H1 (cell line): ENCODE data around the gene SLC24A5. TPM values are rescaled to one million over a fixed set of nuclear protein-coding genes. Genes with fewer than 3 reads are reported as not detected.

Experiments
- CTCF ChIA-PET: fragments of 300-600 bp; sonication (Branson Sonifier 250); formaldehyde crosslinking; loops from one replicate; lab custom pipeline; 2021; ENCODE audit not compliant: partially characterized antibody; lab: Charles Lee
- POLR2A ChIA-PET: fragments of 300-600 bp; sonication (Branson Sonifier 250); formaldehyde crosslinking; loops from one replicate; lab custom pipeline; 2021; ENCODE audit warnings: inconsistent platforms; ENCODE audit not compliant: partially characterized antibody; lab: Charles Lee
- DNase-seq, 2 experiments: peaks; one replicate each; pipeline versions ENCODE4 v3.0.0 to v3.0.0-alpha.2; 2010 to 2022; ENCODE audit warnings: low spot score in 2 of 2, low read depth in 1 of 2, mixed read lengths in 1 of 2
- FAIRE-seq: peaks from 2 replicates; lab custom pipeline; 2011; peaks lifted over from hg19 to GRCh38; lab: Jason Lieb, UNC
- H2AFZ ChIP-seq: 2 replicates; pipeline ENCODE4 v1.8.1; 2012; ENCODE audit warnings: low read length, inconsistent platforms
- H2AK5ac ChIP-seq: 2 replicates; pipeline ENCODE4 v1.6.1; 2013; ENCODE audit warnings: low read depth, low read length
- H2BK120ac ChIP-seq: replicated peaks from 2 replicates; pipeline ENCODE3; 2013; ENCODE audit warnings: low read depth, low read length, inconsistent platforms
- H2BK12ac ChIP-seq: 2 replicates; pipeline ENCODE4 v1.6.1; 2013; ENCODE audit warnings: low read depth, low read length
- H2BK15ac ChIP-seq: 2 replicates; pipeline ENCODE4 v1.6.1; 2013; ENCODE audit warnings: low read length
- H2BK20ac ChIP-seq: 2 replicates; pipeline ENCODE4 v1.6.1; 2013; ENCODE audit warnings: low read length
- H2BK5ac ChIP-seq: 2 replicates; pipeline ENCODE4 v1.6.1; 2013; ENCODE audit warnings: low read depth, low read length
- H3K14ac ChIP-seq: 2 replicates; pipeline ENCODE4 v1.6.1; 2013; ENCODE audit warnings: inconsistent platforms; ENCODE audit not compliant: insufficient read length
- H3K18ac ChIP-seq: 2 replicates; pipeline ENCODE4 v1.6.1; 2013; ENCODE audit warnings: low read length; ENCODE audit errors: extremely low read depth
- H3K23ac ChIP-seq: 2 replicates; pipeline ENCODE4 v1.6.1; 2013; ENCODE audit warnings: inconsistent platforms; ENCODE audit not compliant: insufficient read length
- H3K23me2 ChIP-seq: 2 replicates; pipeline ENCODE4 v1.6.1; 2013; ENCODE audit warnings: low read depth, low read length
- H3K27ac ChIP-seq: 2 replicates; pipeline ENCODE4 v1.6.1; 2011; ENCODE audit warnings: low read depth, low read length, inconsistent platforms
- H3K27me3 ChIP-seq, 4 experiments: replicated peaks in 1 of 4; 1 replicate in 1 of 4; 2 replicates in 3 of 4; pipeline versions ENCODE4 v1.6.1 to v1.8.1; 2011 to 2013; ENCODE audit warnings: low read length in 3 of 4, mild to moderate bottlenecking in 3 of 4, inconsistent platforms in 2 of 4, mixed read lengths in 2 of 4, moderate library complexity in 1 of 4; ENCODE audit not compliant: control insufficient read depth in 3 of 4, insufficient read depth in 3 of 4; ENCODE audit errors: extremely low read depth in 1 of 4
- H3K36me3 ChIP-seq, 4 experiments: 2 replicates each; pipeline versions ENCODE4 v1.6.1 to v1.8.1; 2011 to 2013; ENCODE audit warnings: mild to moderate bottlenecking in 4 of 4, low read length in 3 of 4, moderate library complexity in 2 of 4, control low read depth in 1 of 4, inconsistent platforms in 1 of 4; ENCODE audit not compliant: insufficient read depth in 4 of 4, control insufficient read depth in 2 of 4
- H3K4ac ChIP-seq: replicated peaks from 2 replicates; pipeline ENCODE3; 2013; ENCODE audit warnings: low read length, low read depth, mixed read lengths, inconsistent platforms; ENCODE audit not compliant: insufficient read length
- H3K4me1 ChIP-seq, 4 experiments: replicated peaks in 1 of 4; 1 replicate in 1 of 4; 2 replicates in 3 of 4; pipeline versions ENCODE4 v1.6.1 to v1.8.1; 2011 to 2013; ENCODE audit warnings: low read length in 3 of 4, inconsistent platforms in 2 of 4, mixed read lengths in 1 of 4; ENCODE audit not compliant: insufficient read depth in 4 of 4, control insufficient read depth in 3 of 4
- H3K4me2 ChIP-seq, 2 experiments: 2 replicates each; pipeline versions ENCODE4 v1.6.1 to v1.8.1; 2011 to 2013; ENCODE audit warnings: low read depth in 2 of 2, low read length in 2 of 2, control low read depth in 1 of 2, inconsistent platforms in 1 of 2, mild to moderate bottlenecking in 1 of 2; ENCODE audit not compliant: insufficient read depth in 1 of 2
- H3K4me3 ChIP-seq, 4 experiments: fragments of 200-600, 300-600 bp in 1 of 4; sonication (generic), shearing (Covaris generic), sonication (Bioruptor Twin) in 1 of 4; 2 replicates each; pipeline versions ENCODE4 v1.5.1 to v1.8.1; 2011 to 2016; ENCODE audit warnings: low read length in 4 of 4, low read depth in 3 of 4, control low read depth in 2 of 4, inconsistent platforms in 2 of 4, mild to moderate bottlenecking in 2 of 4, mixed read lengths in 1 of 4, moderate library complexity in 1 of 4; ENCODE audit not compliant: insufficient read depth in 2 of 4; ENCODE audit errors: extremely low read depth in 1 of 4
- H3K56ac ChIP-seq: replicated peaks from 2 replicates; pipeline ENCODE3; 2013; ENCODE audit warnings: low read depth, mild to moderate bottlenecking, mixed read lengths, low read length, inconsistent platforms; ENCODE audit not compliant: insufficient read length
- H3K79me1 ChIP-seq: 2 replicates; pipeline ENCODE4 v1.6.1; 2013; ENCODE audit warnings: low read depth, low read length, control low read depth
- H3K79me2 ChIP-seq, 2 experiments: 2 replicates each; pipeline versions ENCODE4 v1.6.1 to v1.8.1; 2012 to 2013; ENCODE audit warnings: low read length in 2 of 2, mild to moderate bottlenecking in 2 of 2, inconsistent platforms in 1 of 2; ENCODE audit not compliant: insufficient read depth in 2 of 2, control insufficient read depth in 1 of 2
- H3K9ac ChIP-seq, 4 experiments: replicated peaks in 1 of 4; 1 replicate in 1 of 4; 2 replicates in 3 of 4; pipeline versions ENCODE4 v1.6.1 to v1.8.1; 2011 to 2013; ENCODE audit warnings: low read depth in 3 of 4, low read length in 3 of 4, control low read depth in 2 of 4, mild to moderate bottlenecking in 2 of 4, moderate library complexity in 2 of 4, inconsistent platforms in 1 of 4; ENCODE audit errors: extremely low read depth in 1 of 4
- H3K9me3 ChIP-seq, 2 experiments: 2 replicates each; pipeline versions ENCODE4 v1.6.1 to v1.8.1; 2012 to 2013; ENCODE audit warnings: mild to moderate bottlenecking in 2 of 2, moderate library complexity in 2 of 2, control low read depth in 1 of 2, inconsistent platforms in 1 of 2, low read depth in 1 of 2, low read length in 1 of 2, mixed read lengths in 1 of 2; ENCODE audit not compliant: insufficient read depth in 2 of 2
- H4K20me1 ChIP-seq, 2 experiments: replicated peaks in 1 of 2; 2 replicates each; pipeline versions ENCODE3 to v1.8.1; 2011 to 2013; ENCODE audit warnings: inconsistent platforms in 2 of 2, low read length in 2 of 2, mild to moderate bottlenecking in 1 of 2; ENCODE audit not compliant: insufficient read depth in 2 of 2, control insufficient read depth in 1 of 2
- H4K5ac ChIP-seq: 2 replicates; pipeline ENCODE4 v1.6.1; 2013; ENCODE audit warnings: low read length, low read depth, mixed read lengths, inconsistent platforms; ENCODE audit not compliant: insufficient read length
- H4K8ac ChIP-seq: 2 replicates; pipeline ENCODE4 v1.8.0; 2013; ENCODE audit warnings: mild to moderate bottlenecking, moderate library complexity, low read length, inconsistent platforms; ENCODE audit not compliant: insufficient read depth; ENCODE audit errors: extremely low read depth
- H4K91ac ChIP-seq: replicated peaks from 2 replicates; pipeline ENCODE3; 2013; ENCODE audit warnings: low read length, mixed read lengths, inconsistent platforms; ENCODE audit not compliant: insufficient read length
- ATF3 ChIP-seq: IDR thresholded peaks from 2 replicates; pipeline ENCODE4 v1.6.1; 2011; ENCODE audit warnings: low read depth, mild to moderate bottlenecking, low read length; ENCODE audit not compliant: insufficient read depth
- CBX5 ChIP-seq: fragments of 300-800, 300-1000 bp; sonication (generic); IDR thresholded peaks from 2 replicates; pipeline ENCODE4 v1.7.1; 2016; ENCODE audit warnings: antibody characterized with exemption, low read length, low read depth
- CBX8 ChIP-seq: fragments of 300-800, 300-1000 bp; sonication (generic); IDR thresholded peaks from 2 replicates; pipeline ENCODE4 v1.7.1; 2016; ENCODE audit warnings: low read depth, low read length, borderline replicate concordance
- CHD2 ChIP-seq: IDR thresholded peaks from 2 replicates; pipeline ENCODE4 v1.6.1; 2012; ENCODE audit warnings: low read length, improper control_type of control experiment
- FOSL1 ChIP-seq: IDR thresholded peaks from 2 replicates; pipeline ENCODE4 v1.6.1; 2011; ENCODE audit warnings: mild to moderate bottlenecking, low read depth, low read length, moderate library complexity; ENCODE audit not compliant: insufficient read depth
- GTF2F1 ChIP-seq: IDR thresholded peaks from 2 replicates; pipeline ENCODE4 v1.6.1; 2012; ENCODE audit warnings: low read depth, low read length, improper control_type of control experiment, borderline replicate concordance
- MAFK ChIP-seq: IDR thresholded peaks from 2 replicates; pipeline ENCODE4 v1.6.1; 2012; ENCODE audit warnings: low read depth, mild to moderate bottlenecking, improper control_type of control experiment, low read length
- NRF1 ChIP-seq: IDR thresholded peaks from 2 replicates; pipeline ENCODE4 v1.6.1; 2011; ENCODE audit warnings: mild to moderate bottlenecking, low read depth, low read length, improper control_type of control experiment
- POLR2AphosphoS5 ChIP-seq: IDR thresholded peaks from 2 replicates; pipeline ENCODE4 v1.6.1; 2011; ENCODE audit warnings: low read depth, low read length
- RAD21 ChIP-seq, 2 experiments: IDR thresholded peaks in 1 of 2; conservative IDR thresholded peaks in 1 of 2; 2 replicates each; pipeline ENCODE4 v1.6.1; 2011; ENCODE audit warnings: low read depth in 2 of 2, low read length in 2 of 2, improper control_type of control experiment in 1 of 2, inconsistent platforms in 1 of 2, mild to moderate bottlenecking in 1 of 2, moderate library complexity in 1 of 2
- RFX5 ChIP-seq: IDR thresholded peaks from 2 replicates; pipeline ENCODE4 v1.6.1; 2011; ENCODE audit warnings: low read depth, low read length, improper control_type of control experiment, borderline replicate concordance
- SIRT6 ChIP-seq: IDR thresholded peaks from one replicate; pipeline ENCODE4 v1.7.1; 2012; ENCODE audit warnings: low read length, inconsistent platforms
- TAF7 ChIP-seq: optimal IDR thresholded peaks from 2 replicates; pipeline ENCODE3; 2011; ENCODE audit warnings: low read depth, mild to moderate bottlenecking, inconsistent platforms, low read length, moderate library complexity, borderline replicate concordance
- TEAD4 ChIP-seq: IDR thresholded peaks from 2 replicates; pipeline ENCODE4 v1.6.1; 2012; ENCODE audit warnings: low read depth, low read length, inconsistent platforms, mixed read lengths
- WGBS, 2 experiments: shearing (Covaris generic) in 1 of 2; methylation state at CpG; one replicate each; pipeline versions ENCODE4 v1.1.6 to v1.1.7; 2013 to 2015; ENCODE audit warnings: low lambda C conversion rate in 2 of 2, mixed read lengths in 2 of 2, inconsistent platforms in 1 of 2, low coverage in 1 of 2, missing lambda C conversion rate in 1 of 2; ENCODE audit not compliant: insufficient replicate concordance in 2 of 2, insufficient coverage in 1 of 2, insufficient read length in 1 of 2; ENCODE audit errors: extremely low coverage in 1 of 2, missing lambda C conversion rate in 1 of 2; 5-methylcytosine and 5-hydroxymethylcytosine counted together
- polyA plus RNA-seq, 7 experiments: library from polyadenylated mRNA; depleted of rRNA in 3 of 7; stranded (reverse) in 5 of 7; unstranded in 2 of 7; fragments of >200 nt in 5 of 7; fragments of 200-250 nt in 2 of 7; gene quantifications; 1 replicate in 5 of 7; 2 replicates in 1 of 7; 4 replicates in 1 of 7; pipeline versions ENCODE4 v1.2.1 to v1.2.3, GENCODE V29; 2011 to 2013; ENCODE audit warnings: missing spikeins in 2 of 7, mixed read lengths in 2 of 7
- total RNA-seq: library from RNA; stranded (reverse); fragmentation: NEBNext Ultra II Directional; extraction: Animal tissue kit (Norgen Biotek cat#: 25700); gene quantifications from 2 replicates; pipeline ENCODE4 v1.2.1, GENCODE V29; 2021

Gene SLC24A5
- total and polyA plus RNA-seq, 2 of the 8 experiments (the other 6 are each of a cell fraction or from before 2014, with no cell fraction given): not detected

GRCh38 chr15:48168616-48169015 is 47.8 kb downstream of the SLC24A5 start:
- Histone ChIP-seq H2AK5ac (no peak overlapping the region), H2BK12ac (no peak overlapping the region), H3K4me3 (no peak overlapping the region), H4K8ac (no peak overlapping the region), H3K9ac (no peak overlapping the region), H3K56ac (no peak overlapping the region), H3K4me2 (no peak overlapping the region), H3K4ac (no peak overlapping the region), H3K79me2 (peaks cover 0 to 64% of the 10 kb centered on the region in 2 experiments; a peak in 3 of 4 replicates), H3K4me1 (peaks cover 0 to 3% (median 0%) of the 10 kb centered on the region in 4 experiments; a peak in 1 of 7 replicates), H2BK20ac (no peak overlapping the region), H3K9me3 (no peaks in the 10 kb centered on the region), H3K36me3 (peaks cover 0 to 44% (median 8%) of the 10 kb centered on the region in 4 experiments; a peak in 2 of 8 replicates), H3K23ac (no peak overlapping the region), H3K79me1 (no peaks in the 10 kb centered on the region), H4K5ac (no peak overlapping the region), H3K27me3 (no peaks in the 10 kb centered on the region), H4K20me1 (no peaks in the 10 kb centered on the region), H3K18ac (no peak overlapping the region), H2BK5ac (no peak overlapping the region), H3K14ac (no peak overlapping the region), H2BK120ac (no peak overlapping the region), H2BK15ac (no peak overlapping the region), H2AFZ (no peak overlapping the region), H3K27ac (no peak overlapping the region), H3K23me2 (no peaks in the 10 kb centered on the region), H4K91ac (no peak overlapping the region)
- CTCF ChIA-PET: no interaction called here
- FAIRE-seq (no peak), DNase-seq (no peak)
- 61% methylated on average over 3 of the region's 3 CpGs; no CpG with 5 or more reads in 1 of the 2 experiments for WGBS, 2 experiments
- POLR2A ChIA-PET: interaction anchor here (1.2 kb wide), 1 partner anchor 9 kb away, joined by 6 read pairs; the partner anchor contains the start of gene MYEF2
- TF ChIP-seq ATF3 (no peak), SIRT6 (no peak), CHD2 (no peak), TAF7 (no peak), MAFK (no peak; the same call in 1 of the 2 replicates), TEAD4 (no peak), RAD21 (IDR thresholded peaks at IDR 0.05 in 1 of 2, conservative IDR thresholded peaks at IDR 0.05 in 1 of 2; ENCODE audit: low read depth in 2 of 2, low read length in 2 of 2) (no peak), NRF1 (no peak), CBX8 (no peak), FOSL1 (no peak), CBX5 (no peak), POLR2AphosphoS5 (no peak), GTF2F1 (no peak), RFX5 (no peak)
